HEK293T (cell line): ENCODE data around the gene KCNC1.

Experiments
- CTCF ChIA-PET: fragments of 350-600 bp; formaldehyde crosslinking; extraction: SDS; loops from one replicate; lab custom pipeline; 2021; ENCODE audit warnings: antibody characterized with exemption, inconsistent platforms; lab: Yijun Ruan, JAX
- POLR2A ChIA-PET: fragments of 350-600 bp; formaldehyde crosslinking; extraction: SDS; loops from one replicate; lab custom pipeline; 2020; ENCODE audit warnings: antibody characterized with exemption, inconsistent platforms; lab: Yijun Ruan, JAX
- DNase-seq: peaks from one replicate; pipeline ENCODE4 v3.0.0; 2012; ENCODE audit warnings: mixed read lengths; ENCODE audit errors: extremely low spot score
- ARNT ChIP-seq: fragments of 450-650 bp; IDR thresholded peaks from 2 replicates; pipeline ENCODE4 v1.6.1; 2017; ENCODE audit warnings: mild to moderate bottlenecking
- BHLHE40 ChIP-seq: fragments of 450-650 bp; IDR thresholded peaks from 2 replicates; pipeline ENCODE4 v1.6.1; 2016; ENCODE audit warnings: mild to moderate bottlenecking, moderate library complexity, borderline replicate concordance
- CTBP1 ChIP-seq: fragments of 450-650 bp; IDR thresholded peaks from 2 replicates; pipeline ENCODE4 v1.6.1; 2016; ENCODE audit warnings: borderline replicate concordance
- ELF4 ChIP-seq: fragments of 450-650 bp; IDR thresholded peaks from 2 replicates; pipeline ENCODE4 v1.6.1; 2017; ENCODE audit warnings: antibody characterized with exemption
- FOXA1 ChIP-seq: fragments of 450-650 bp; IDR thresholded peaks from 2 replicates; pipeline ENCODE4 v1.6.1; 2016; ENCODE audit warnings: mild to moderate bottlenecking
- FOXK2 ChIP-seq: fragments of 450-650 bp; IDR thresholded peaks from 2 replicates; pipeline ENCODE4 v1.6.1; 2016; ENCODE audit warnings: mild to moderate bottlenecking
- FOXM1 ChIP-seq: fragments of 450-650 bp; IDR thresholded peaks from 2 replicates; pipeline ENCODE4 v1.6.1; 2017; ENCODE audit warnings: mild to moderate bottlenecking, borderline replicate concordance
- HDGF ChIP-seq: fragments of 450-650 bp; IDR thresholded peaks from 2 replicates; pipeline ENCODE4 v1.6.1; 2017; ENCODE audit warnings: antibody characterized with exemption, borderline replicate concordance
- L3MBTL2 ChIP-seq: fragments of 450-650 bp; conservative IDR thresholded peaks from 2 replicates; pipeline ENCODE4 v1.6.1; 2016; ENCODE audit warnings: mild to moderate bottlenecking
- LEF1 ChIP-seq: fragments of 450-650 bp; IDR thresholded peaks from 2 replicates; pipeline ENCODE4 v1.6.1; 2017; ENCODE audit warnings: mild to moderate bottlenecking, borderline replicate concordance
- NFRKB ChIP-seq: fragments of 450-650 bp; IDR thresholded peaks from 2 replicates; pipeline ENCODE4 v1.6.1; 2016; ENCODE audit warnings: mild to moderate bottlenecking, moderate library complexity
- PKNOX1 ChIP-seq: fragments of 450-650 bp; IDR thresholded peaks from 2 replicates; pipeline ENCODE4 v1.6.1; 2016
- SP1 ChIP-seq: fragments of 450-650 bp; IDR thresholded peaks from 2 replicates; pipeline ENCODE4 v1.6.1; 2017
- SUZ12 ChIP-seq: fragments of 450-650 bp; IDR thresholded peaks from 2 replicates; pipeline ENCODE4 v1.6.1; 2016; ENCODE audit warnings: mild to moderate bottlenecking
- TARDBP ChIP-seq: fragments of 450-650 bp; IDR thresholded peaks from 2 replicates; pipeline ENCODE4 v1.6.1; 2016
- ZNF384 ChIP-seq: fragments of 450-650 bp; IDR thresholded peaks from 2 replicates; pipeline ENCODE4 v1.6.1; 2016

Gene KCNC1

GRCh38 chr11:17699147-17700114 is 35.1 kb upstream of the KCNC1 start:
- CTCF ChIA-PET, result interaction anchor here (0.6 kb wide), 1 partner anchor 22 kb away, joined by 4 read pairs; no protein-coding TSS in a partner anchor
- POLR2A ChIA-PET, result interaction anchor here (0.5 kb wide), 1 partner anchor 261 kb away, joined by 3 read pairs; no protein-coding TSS in a partner anchor
- no peak for TF ChIP-seq ELF4
- no peak for TF ChIP-seq CTBP1
- TF ChIP-seq LEF1, result no peak
- TF ChIP-seq SUZ12, result no peak
- no peak for DNase-seq

DNA sequence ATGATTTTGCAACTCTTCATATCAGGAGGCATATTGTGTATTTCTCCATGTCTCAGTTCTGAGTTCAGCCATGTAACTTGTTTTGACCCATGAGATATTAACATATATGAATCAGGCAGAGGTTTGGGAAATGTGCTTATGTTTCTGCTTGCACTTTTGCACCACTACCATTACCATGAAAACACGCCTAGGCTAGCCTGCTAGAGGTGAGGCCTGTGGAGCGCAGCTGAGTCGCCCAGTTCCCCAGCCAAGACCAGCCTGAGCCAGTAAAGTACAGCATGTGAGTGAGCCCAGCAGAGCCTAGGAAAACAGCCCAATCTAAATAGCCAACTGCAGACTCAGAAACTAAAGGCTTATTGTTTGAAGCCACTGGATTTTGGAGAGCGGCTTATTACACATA is 33.6 kb upstream of the KCNC1 start:
- CTCF ChIA-PET, result no interaction called here
- no peak for TF ChIP-seq ARNT
- no peak for TF ChIP-seq SUZ12
- no peak for TF ChIP-seq BHLHE40
- TF ChIP-seq PKNOX1, result no peak
- no peak for TF ChIP-seq HDGF
- TF ChIP-seq SP1, result no peak
- no peak for TF ChIP-seq FOXA1
- POLR2A ChIA-PET, result no interaction called here
- no peak for DNase-seq

DNA sequence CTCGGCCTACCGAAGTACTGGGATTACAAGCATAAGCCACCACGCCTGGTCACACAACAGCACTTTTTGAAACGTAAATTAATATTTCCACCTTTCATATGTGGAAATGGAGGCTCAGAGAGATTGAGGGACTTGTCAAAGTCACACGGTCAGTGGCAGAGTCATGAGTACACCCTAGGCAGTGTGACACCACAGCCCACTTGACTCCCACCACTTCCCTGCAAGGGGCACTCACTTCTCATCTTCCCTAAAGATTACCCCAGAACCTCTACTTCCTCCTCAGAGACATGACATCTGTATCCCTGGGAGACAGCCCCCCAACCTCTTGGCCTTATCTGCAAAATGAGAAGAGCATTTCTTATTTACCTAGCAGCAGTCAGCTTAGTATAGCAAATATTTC is 31.7 kb upstream of the KCNC1 start:
- POLR2A ChIA-PET, result no interaction called here
- CTCF ChIA-PET, result no interaction called here
- DNase-seq, result no peak
- TF ChIP-seq PKNOX1 (no peak), ARNT (no peak), CTBP1 (no peak)

- ChIA-PET CTCF (no interaction called here), POLR2A (no interaction called here)
- TF ChIP-seq FOXM1 (no peak), PKNOX1 (peak; percentile 89)
- DNase-seq, result peak; percentile 23
Observed at GRCh38 chr11:17703951-17704350, 30.6 kb upstream of the KCNC1 start.

DNA sequence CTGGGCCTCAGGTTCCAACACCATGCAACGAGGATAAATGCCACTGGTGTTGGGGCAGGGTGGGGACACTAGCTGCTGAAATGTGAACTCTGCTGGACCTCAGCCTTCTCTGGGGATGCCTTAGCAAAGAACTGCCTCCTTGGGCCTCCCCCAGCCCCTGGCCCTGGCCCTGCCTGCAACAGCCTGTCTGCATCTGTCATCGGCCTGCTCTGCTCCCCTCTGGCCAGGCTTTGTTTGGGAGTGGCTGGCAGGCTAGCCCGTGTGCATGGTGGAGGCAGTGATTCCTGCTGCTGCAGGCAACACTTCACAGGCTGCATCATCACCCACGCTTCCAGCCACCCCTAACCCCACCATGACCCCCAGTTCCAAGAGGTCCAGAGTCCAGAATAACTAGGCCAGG is 26.8 kb upstream of the KCNC1 start:
- TF ChIP-seq FOXM1, result no peak
- no peak for TF ChIP-seq LEF1
- TF ChIP-seq NFRKB, result no peak
- no peak for TF ChIP-seq BHLHE40
- no peak for TF ChIP-seq FOXK2
- no peak for TF ChIP-seq ZNF384
- no peak for TF ChIP-seq L3MBTL2
- TF ChIP-seq CTBP1, result no peak
- TF ChIP-seq FOXA1, result no peak
- no peak for TF ChIP-seq SUZ12
- POLR2A ChIA-PET, result no interaction called here
- DNase-seq, result no peak
- CTCF ChIA-PET, result no interaction called here

DNA sequence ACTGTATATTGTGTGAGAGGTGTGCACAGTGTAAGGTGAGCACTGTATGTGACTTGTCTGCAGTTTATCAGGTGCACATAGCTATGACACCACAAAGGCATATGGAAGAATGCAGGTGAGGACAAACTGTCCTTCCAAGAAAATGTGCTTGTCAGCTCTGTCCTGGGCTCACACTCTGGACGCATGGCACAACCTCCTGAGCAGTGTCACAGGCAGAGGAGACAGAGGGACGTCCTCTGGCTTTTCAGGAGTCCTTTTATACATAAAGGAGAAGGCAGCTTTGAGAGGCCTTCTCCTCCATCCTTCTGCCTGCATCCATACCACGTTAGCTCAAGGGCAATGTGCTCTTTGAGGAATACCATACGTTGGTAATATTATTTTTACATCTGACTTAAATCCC is 22.7 kb upstream of the KCNC1 start:
- DNase-seq, result no peak
- POLR2A ChIA-PET, result no interaction called here
- TF ChIP-seq LEF1 (no peak), L3MBTL2 (no peak), FOXA1 (no peak), ZNF384 (no peak), TARDBP (no peak), SP1 (no peak), BHLHE40 (no peak), PKNOX1 (no peak), HDGF (no peak), ARNT (no peak), CTBP1 (no peak), FOXM1 (no peak), FOXK2 (no peak), NFRKB (no peak), SUZ12 (no peak), ELF4 (no peak)
- CTCF ChIA-PET, result interaction anchor here (1.1 to 1.3 kb wide), 3 partner anchors 9 to 113 kb away, joined by 3 to 7 read pairs (median 6); no protein-coding TSS in a partner anchor
